ENCODE measurements around the gene WDFY3. TPM values are rescaled to one million over a fixed set of nuclear protein-coding genes. Genes with fewer than 3 reads are reported as not detected.

WDFY3 gene
- polyA plus RNA-seq, 1 of the 3 experiments (the other 2 are of a cell fraction), result 13.8 TPM

GRCh38 chr4:84936123-84936522 is 30.4 kb downstream of the WDFY3 start:
- H3K4me2 ChIP-seq, result no peak overlapping the region
- POLR2A ChIA-PET, result no interaction called here
- H2AFZ ChIP-seq (ENCODE audit: low read depth), result no peak overlapping the region
- CTCF ChIA-PET, result interaction anchor here (0.9 kb wide), 1 partner anchor 13 kb away, joined by 3 read pairs; no protein-coding TSS in a partner anchor
- peaks cover 5 to 10% of the 10 kb centered on the region in 2 experiments for H3K36me3 ChIP-seq (replicated peaks in 1 of 2; ENCODE audit: control insufficient read depth in 1 of 2, insufficient read depth in 2 of 2, low read length in 1 of 2)
- peaks cover 3 to 12% of the 10 kb centered on the region in 2 experiments; a peak in 3 of 4 replicates for H3K4me1 ChIP-seq (ENCODE audit: control insufficient read depth in 1 of 2, insufficient read depth in 2 of 2, low read depth in 1 of 2, low read length in 1 of 2)
- H3K79me2 ChIP-seq (ENCODE audit: insufficient read depth), result peaks cover 80% of the 10 kb centered on the region
- H3K27ac ChIP-seq (ENCODE audit: low read depth in 2 of 2, low read length in 1 of 2), result no peak overlapping the region
- DNase-seq, result no peak
- peaks cover 12% of the 10 kb centered on the region for H4K20me1 ChIP-seq (ENCODE audit: insufficient read depth)
- no peaks in the 10 kb centered on the region for H3K9me2 ChIP-seq
- H3K4me3 ChIP-seq (ENCODE audit: low read depth in 2 of 2, low read length in 1 of 2), result no peak overlapping the region
- no peaks in the 10 kb centered on the region for H3K27me3 ChIP-seq (ENCODE audit: insufficient read depth)
- H3K9me3 ChIP-seq, result peaks cover 4% of the 10 kb centered on the region; the same call in 1 of the 2 replicates
- TF ChIP-seq EZH2phosphoT487 (IDR thresholded peaks at IDR 0.05; ENCODE audit: borderline replicate concordance, low read depth), result no peak
- TF ChIP-seq USF1 (IDR thresholded peaks at IDR 0.05; ENCODE audit: borderline replicate concordance, low read depth), result no peak
- no peak for TF ChIP-seq GABPA (IDR thresholded peaks at IDR 0.05; ENCODE audit: low read depth)
- TF ChIP-seq IRF3 (IDR thresholded peaks at IDR 0.05; ENCODE audit: low read depth, low read length), result no peak
- TF ChIP-seq GATA2 (CRISPR knock-in tag; IDR thresholded peaks at IDR 0.05), result no peak
- no peak for TF ChIP-seq FOXM1 (IDR thresholded peaks at IDR 0.05; ENCODE audit: low read depth)
- TF ChIP-seq NFIC (IDR thresholded peaks at IDR 0.05; ENCODE audit: borderline replicate concordance), result no peak
- TF ChIP-seq TEAD4 (IDR thresholded peaks at IDR 0.05; ENCODE audit: borderline replicate concordance, insufficient read depth), result no peak
- no peak for TF ChIP-seq RFX5 (IDR thresholded peaks at IDR 0.05; ENCODE audit: low read length)
- no peak for TF ChIP-seq MXI1 (IDR thresholded peaks at IDR 0.05; ENCODE audit: low read depth, low read length)
- no peak for TF ChIP-seq MAX (IDR thresholded peaks at IDR 0.05; ENCODE audit: low read depth)
- no peak for TF ChIP-seq SIN3A (IDR thresholded peaks at IDR 0.05; ENCODE audit: borderline replicate concordance, low read depth, low read length)
- TF ChIP-seq FOXJ3 (CRISPR knock-in tag; IDR thresholded peaks at IDR 0.05), result no peak
- TF ChIP-seq POLR2AphosphoS5 (IDR thresholded peaks at IDR 0.05; ENCODE audit: low read depth, low read length), result no peak
- no peak for TF ChIP-seq ELF1 (IDR thresholded peaks at IDR 0.05)
- TF ChIP-seq TCF12 (IDR thresholded peaks at IDR 0.05), result no peak
- no peak overlapping the region for H3K9ac ChIP-seq
- H3F3A ChIP-seq (replicated peaks; ENCODE audit: insufficient read depth), result peaks cover 17% of the 10 kb centered on the region
- 97% methylated on average over 2 of the region's 2 CpGs for whole genome bisulfite sequencing (ENCODE audit: low lambda C conversion rate)

- H3K36me3 ChIP-seq (replicated peaks in 1 of 2; ENCODE audit: control insufficient read depth in 1 of 2, insufficient read depth in 2 of 2, low read length in 1 of 2), result peaks cover 22 to 29% of the 10 kb centered on the region in 2 experiments
- no peaks in the 10 kb centered on the region for H3K9me2 ChIP-seq
- peaks cover 70% of the 10 kb centered on the region for H3K79me2 ChIP-seq (ENCODE audit: insufficient read depth)
- no peak overlapping the region for H2AFZ ChIP-seq (ENCODE audit: low read depth)
- H3K4me2 ChIP-seq, result no peak overlapping the region
- WGBS (ENCODE audit: low lambda C conversion rate), result 97% methylated on average over 1 of the region's 1 CpG
- H3F3A ChIP-seq (replicated peaks; ENCODE audit: insufficient read depth), result no peaks in the 10 kb centered on the region
- H3K9me3 ChIP-seq, result no peaks in the 10 kb centered on the region
- peaks cover 6% of the 10 kb centered on the region; the same call in 1 of the 2 replicates for H4K20me1 ChIP-seq (ENCODE audit: insufficient read depth)
- H3K4me3 ChIP-seq (ENCODE audit: low read depth in 2 of 2, low read length in 1 of 2), result no peak overlapping the region
- POLR2A ChIA-PET, result no interaction called here
- H3K4me1 ChIP-seq (ENCODE audit: control insufficient read depth in 1 of 2, insufficient read depth in 2 of 2, low read depth in 1 of 2, low read length in 1 of 2), result peaks cover 0 to 2% of the 10 kb centered on the region in 2 experiments; a peak in 1 of 4 replicates
- CTCF ChIA-PET, result interaction anchor here (1.1 kb wide), 1 partner anchor 11 kb away, joined by 3 read pairs; no protein-coding TSS in a partner anchor
- no peak overlapping the region for H3K9ac ChIP-seq
- no peaks in the 10 kb centered on the region for H3K27me3 ChIP-seq (ENCODE audit: insufficient read depth)
- no peak overlapping the region for H3K27ac ChIP-seq (ENCODE audit: low read depth in 2 of 2, low read length in 1 of 2)
- DNase-seq, result no peak
- TF ChIP-seq CHD2 (IDR thresholded peaks at IDR 0.05; ENCODE audit: low read length, partially characterized antibody), result no peak
- TF ChIP-seq SMC3 (IDR thresholded peaks at IDR 0.05; ENCODE audit: low read depth, low read length), result no peak
- no peak for TF ChIP-seq TEAD4 (IDR thresholded peaks at IDR 0.05; ENCODE audit: borderline replicate concordance, insufficient read depth)
- TF ChIP-seq GATA2 (CRISPR knock-in tag; IDR thresholded peaks at IDR 0.05), result no peak
- TF ChIP-seq USF1 (IDR thresholded peaks at IDR 0.05; ENCODE audit: borderline replicate concordance, low read depth), result no peak
- no peak for TF ChIP-seq PBX3 (IDR thresholded peaks at IDR 0.05)
- TF ChIP-seq FOSL2 (IDR thresholded peaks at IDR 0.05; ENCODE audit: borderline replicate concordance, low read depth), result no peak
- TF ChIP-seq NFIC (IDR thresholded peaks at IDR 0.05; ENCODE audit: borderline replicate concordance), result no peak
- TF ChIP-seq REST (IDR thresholded peaks at IDR 0.05; ENCODE audit: low read depth, low read length), result no peak
Measured at GRCh38 chr4:84932462-84932861, 34.0 kb downstream of the WDFY3 start.

Measured in SK-N-SH (cell line).